ENCODE data around the gene VPS35. TPM values are rescaled to one million over a fixed set of nuclear protein-coding genes. Genes with fewer than 3 reads are reported as not detected.

VPS35 gene
- total RNA-seq, 1 experiment from 2014 or later = 70.4 TPM

- Histone ChIP-seq H2BK12ac (ENCODE audit: insufficient read length, low read depth, low read length) (no peak overlapping the region), H2AFZ (ENCODE audit: low read length) (no peak overlapping the region), H3K18ac (ENCODE audit: insufficient read length, low read depth, low read length) (no peak overlapping the region), H3K23me2 (ENCODE audit: insufficient read length, low read depth, low read length, poor library complexity, severe bottlenecking) (no peaks in the 10 kb centered on the region), H3T11ph (ENCODE audit: low read length) (no peak overlapping the region), H2BK15ac (ENCODE audit: low read depth, low read length) (no peak overlapping the region), H3K4me1 (ENCODE audit: insufficient read depth, low read length) (no peaks in the 10 kb centered on the region), H4K8ac (replicated peaks; ENCODE audit: insufficient read length, low read depth, low read length) (no peak overlapping the region), H2BK120ac (ENCODE audit: low read depth, low read length, poor library complexity, severe bottlenecking) (no peak overlapping the region), H3K27ac (ENCODE audit: insufficient read length, low read depth, low read length) (no peak overlapping the region), H4K91ac (ENCODE audit: insufficient read length, low read depth, low read length) (no peak overlapping the region), H3K4ac (ENCODE audit: low read depth, low read length) (no peak overlapping the region), H3K79me2 (ENCODE audit: insufficient read depth, low read length) (no peaks in the 10 kb centered on the region), H2BK5ac (ENCODE audit: insufficient read length, low read length) (no peak overlapping the region), H4K5ac (ENCODE audit: insufficient read length, low read depth, low read length) (no peak overlapping the region), H2BK20ac (ENCODE audit: low read depth, low read length, poor library complexity, severe bottlenecking) (no peak overlapping the region), H3K9me3 (ENCODE audit: control insufficient read depth, low read depth, low read length) (no peaks in the 10 kb centered on the region), H3K23ac (ENCODE audit: insufficient read length, low read depth, low read length) (no peak overlapping the region), H4K20me1 (ENCODE audit: control insufficient read depth, insufficient read depth, insufficient read length) (no peaks in the 10 kb centered on the region), H3K14ac (ENCODE audit: insufficient read depth, low read length) (no peak overlapping the region), H3K4me2 (ENCODE audit: insufficient read depth, insufficient read length, low read length) (no peak overlapping the region), H3K79me1 (ENCODE audit: insufficient read depth, low read depth, low read length, poor library complexity, severe bottlenecking) (no peaks in the 10 kb centered on the region), H3K27me3 (ENCODE audit: insufficient read depth, low read length) (no peaks in the 10 kb centered on the region), H3K56ac (ENCODE audit: insufficient read length, low read depth, low read length) (no peak overlapping the region), H3K9ac (ENCODE audit: extremely low read depth, insufficient read length, low read length) (no peak overlapping the region), H2AK5ac (ENCODE audit: insufficient read length, low read length) (no peak overlapping the region)
- Mint-ChIP-seq H3K27me3 (ENCODE audit: low read depth) (no peaks in the 10 kb centered on the region), H3K4me1 (peaks cover 5 to 6% of the 10 kb centered on the region in 2 experiments; a peak in 3 of 4 replicates), H3K9me3 (no peaks in the 10 kb centered on the region), H3K4me3 (no peak overlapping the region), H3K36me3 (ENCODE audit: insufficient read depth in 1 of 3, low read depth in 3 of 3) (peaks cover 34 to 58% (median 50%) of the 10 kb centered on the region in 3 experiments), H3K27ac (no peak overlapping the region)
- TF ChIP-seq CTCF (conservative IDR thresholded peaks at IDR 0.05) = no peak
- no CpG with 5 or more reads among the region's 2 CpGs for WGBS (ENCODE audit: extremely low coverage, insufficient read length, low lambda C conversion rate)
- DNase-seq = no peak
These were observed 75.6 kb downstream of the VPS35 start for GRCh38 chr16:46613352-46613751.
